Muscle layer of colon (tissue), 2 donors: ENCODE data around the gene CPSF7.
"Not testable (repeated sequence)": the region's sequence is repeated elsewhere in the genome, so short reads cannot be mapped to it uniquely, and the experiment has no call there.

Experiments used
- H3K27ac ChIP-seq: one replicate; pipeline ENCODE4 v1.7.0; 2013; ENCODE audit warnings: low read depth, mild to moderate bottlenecking, low read length, moderate library complexity
- H3K27me3 ChIP-seq, 2 donors: one replicate each; pipeline ENCODE4 v1.7.0; 2013; ENCODE audit warnings: low read length in 2 of 2, mild to moderate bottlenecking in 2 of 2; ENCODE audit not compliant: insufficient read depth in 2 of 2, control insufficient read depth in 1 of 2
- H3K36me3 ChIP-seq: one replicate; pipeline ENCODE4 v1.7.0; 2013; ENCODE audit warnings: mild to moderate bottlenecking, low read length; ENCODE audit not compliant: insufficient read depth
- H3K4me1 ChIP-seq: one replicate; pipeline ENCODE4 v1.7.0; 2013; ENCODE audit warnings: mild to moderate bottlenecking, low read length; ENCODE audit not compliant: insufficient read depth
- H3K4me3 ChIP-seq, 2 donors: one replicate each; pipeline ENCODE4 v1.7.0; 2013; ENCODE audit warnings: low read length in 2 of 2, low read depth in 1 of 2, mild to moderate bottlenecking in 1 of 2, moderate library complexity in 1 of 2
- H3K9ac ChIP-seq: one replicate; pipeline ENCODE4 v1.7.0; 2013; ENCODE audit warnings: low read length
- H3K9me3 ChIP-seq: one replicate; pipeline ENCODE4 v1.7.0; 2013; ENCODE audit warnings: mild to moderate bottlenecking, low read length
- donor health status: abdominal sarcoma.
- donor health status: Adenocarcinoma of cecum.

CPSF7 gene

DNA sequence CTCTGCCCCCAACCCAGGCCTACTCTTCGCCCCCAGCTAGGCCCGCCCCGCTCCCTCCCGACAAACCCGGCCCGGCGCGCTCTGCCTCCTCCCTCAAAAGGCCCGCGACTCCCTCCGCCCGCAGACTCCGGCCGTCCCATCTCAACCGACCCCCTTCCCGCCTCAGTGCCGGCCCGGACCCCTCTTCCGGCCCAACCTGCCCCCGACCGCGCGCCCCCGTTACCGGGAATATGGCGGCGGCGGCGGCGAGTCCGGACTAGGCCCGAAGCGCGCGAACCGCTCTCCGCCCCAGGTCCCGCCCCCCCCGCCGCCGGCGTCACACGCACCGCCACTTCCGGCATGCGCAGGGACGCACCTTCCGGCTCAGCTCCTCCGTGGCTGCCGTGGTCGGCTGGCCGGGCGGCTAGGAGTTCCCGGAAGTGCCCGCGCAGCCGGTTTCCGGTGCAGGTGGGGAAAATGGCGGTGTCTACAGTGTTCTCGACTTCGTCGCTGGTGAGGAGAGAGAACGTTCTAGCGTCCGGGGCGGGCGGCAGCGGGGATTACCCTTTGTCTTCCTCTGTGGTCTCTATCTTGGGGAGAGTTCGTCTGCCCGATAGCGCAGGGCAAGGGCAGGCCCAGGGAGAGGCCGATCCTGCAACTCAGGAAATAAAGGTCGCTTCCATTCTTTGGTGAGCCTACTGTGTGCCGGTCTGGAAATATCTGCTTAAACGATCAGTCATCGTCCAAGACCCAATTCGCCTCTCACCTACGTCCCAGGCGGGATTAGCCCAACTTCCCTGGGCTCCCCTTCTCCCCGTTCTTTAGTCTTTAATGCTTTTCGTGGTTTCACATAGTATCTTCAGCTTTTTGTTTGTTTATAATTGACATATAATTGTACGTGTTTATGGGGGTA, at the start of gene CPSF7, which contains the start of gene SDHAF2:
CPSF7 (minus strand) TSS at position 285 of the 892 bp plus-strand sequence. CDS start 740 bp downstream, outside the sequence.
SDHAF2 (plus strand) TSS at position 434 of the 892 bp plus-strand sequence; CDS start at position 457, 23 bp downstream.
- Histone ChIP-seq H3K36me3 (peaks cover 40% of the 10 kb centered on the region), H3K4me1 (peaks cover 36% of the 10 kb centered on the region), H3K9ac (peak within 1 kb of the TSS; percentile 94), H3K4me3 (peak within 1 kb of the TSS; percentile 39 to 95), H3K27ac (peak within 1 kb of the TSS; percentile 69), H3K9me3 (no peaks in the 10 kb centered on the region), H3K27me3 (no peaks in the 10 kb centered on the region)

GRCh38 chr11:61477727-61478148, 48.0 kb upstream of the CPSF7 start:
- H3K36me3 ChIP-seq, result no peaks in the 10 kb centered on the region
- H3K27me3 ChIP-seq, result no peaks in the 10 kb centered on the region
- no peak overlapping the region for H3K9ac ChIP-seq
- H3K27ac ChIP-seq, result no peak overlapping the region
- no peaks in the 10 kb centered on the region for H3K9me3 ChIP-seq
- H3K4me1 ChIP-seq, result peaks cover 19% of the 10 kb centered on the region
- H3K4me3 ChIP-seq, result no peak overlapping the region

- Histone ChIP-seq H3K9me3 (no peaks in the 10 kb centered on the region), H3K9ac (no peak overlapping the region), H3K27me3 (no peaks in the 10 kb centered on the region), H3K27ac (no peak overlapping the region), H3K4me1 (peaks cover 25% of the 10 kb centered on the region), H3K36me3 (no peaks in the 10 kb centered on the region), H3K4me3 (no peak overlapping the region)
Observed at GRCh38 chr11:61477126-61477525, 47.4 kb upstream of the CPSF7 start.

- H3K36me3 ChIP-seq, result no peaks in the 10 kb centered on the region
- no peak overlapping the region for H3K9ac ChIP-seq
- H3K27ac ChIP-seq, result no peak overlapping the region
- H3K4me3 ChIP-seq, result no peak overlapping the region
- H3K27me3 ChIP-seq, result no peaks in the 10 kb centered on the region
- peaks cover 28% of the 10 kb centered on the region for H3K4me1 ChIP-seq
- H3K9me3 ChIP-seq, result no peaks in the 10 kb centered on the region
Observed at GRCh38 chr11:61476371-61476770, 46.6 kb upstream of the CPSF7 start.

- no peak overlapping the region for H3K9ac ChIP-seq
- no peak overlapping the region for H3K27ac ChIP-seq
- H3K27me3 ChIP-seq, result no peaks in the 10 kb centered on the region
- H3K4me1 ChIP-seq, result peaks cover 28% of the 10 kb centered on the region
- no peaks in the 10 kb centered on the region for H3K9me3 ChIP-seq
- no peak overlapping the region for H3K4me3 ChIP-seq
- H3K36me3 ChIP-seq, result peaks cover 6% of the 10 kb centered on the region
Observed at GRCh38 chr11:61475433-61475832, 45.7 kb upstream of the CPSF7 start.

- peaks cover 28% of the 10 kb centered on the region for H3K4me1 ChIP-seq
Observed at GRCh38 chr11:61474013-61474643, 44.4 kb upstream of the CPSF7 start.

DNA sequence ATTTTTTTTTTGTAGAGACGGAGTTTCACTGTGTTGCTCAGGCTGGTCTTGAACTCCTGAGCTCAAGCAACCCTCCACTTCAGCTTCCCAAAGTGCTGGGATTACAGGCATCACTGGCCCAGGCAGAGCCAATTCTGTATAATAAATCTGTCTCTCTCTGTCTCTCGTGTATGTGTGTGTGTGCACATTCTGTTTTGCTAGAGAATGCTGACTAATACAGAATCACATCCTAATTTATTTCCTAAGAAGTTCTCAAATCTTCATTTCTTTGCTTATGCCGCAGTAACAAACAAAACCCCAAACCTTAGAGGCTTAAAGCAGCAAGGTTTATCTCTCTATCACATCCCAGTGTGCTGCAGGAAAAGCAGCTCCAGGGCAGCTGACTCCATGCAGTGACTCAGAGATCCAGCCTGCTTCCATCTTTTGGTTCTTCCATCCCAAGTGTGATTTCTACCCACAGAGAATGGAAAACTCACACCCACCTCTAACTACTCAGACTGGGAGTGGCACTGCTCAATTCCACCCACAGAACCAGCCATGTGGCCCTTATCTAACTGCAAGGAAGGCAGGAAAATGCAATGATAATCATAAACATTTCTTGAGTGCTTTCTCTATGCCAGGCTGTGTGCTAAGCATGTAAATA, 43.7 kb upstream of the CPSF7 start:
- Histone ChIP-seq H3K4me3 (no peak overlapping the region), H3K27me3 (no peaks in the 10 kb centered on the region), H3K27ac (peak overlapping the region; percentile 17), H3K9me3 (no peaks in the 10 kb centered on the region), H3K9ac (no peak overlapping the region), H3K36me3 (peaks cover 6% of the 10 kb centered on the region), H3K4me1 (peaks cover 28% of the 10 kb centered on the region)

More at GRCh38 chr11:61474013-61474643, 44.4 kb upstream of the CPSF7 start:
- H3K4me3 ChIP-seq, result no peak overlapping the region
- peak overlapping the region; percentile 17 for H3K27ac ChIP-seq
- H3K36me3 ChIP-seq, result peaks cover 6% of the 10 kb centered on the region
- H3K9ac ChIP-seq, result no peak overlapping the region
- H3K9me3 ChIP-seq, result no peaks in the 10 kb centered on the region
- no peaks in the 10 kb centered on the region for H3K27me3 ChIP-seq

- Histone ChIP-seq H3K4me1 (peaks cover 26% of the 10 kb centered on the region), H3K9ac (no peak overlapping the region), H3K4me3 (no peak overlapping the region)
Observed at GRCh38 chr11:61472868-61473267, 43.1 kb upstream of the CPSF7 start.

GRCh38 chr11:61472282-61472681, 42.5 kb upstream of the CPSF7 start:
- Histone ChIP-seq H3K9me3 (no peaks in the 10 kb centered on the region), H3K4me1 (peaks cover 20% of the 10 kb centered on the region), H3K27me3 (no peaks in the 10 kb centered on the region), H3K9ac (no peak overlapping the region), H3K36me3 (peaks cover 6% of the 10 kb centered on the region), H3K27ac (peak overlapping the region; percentile 13), H3K4me3 (no peak overlapping the region)

More at GRCh38 chr11:61472868-61473267, 43.1 kb upstream of the CPSF7 start:
- no peaks in the 10 kb centered on the region for H3K27me3 ChIP-seq
- H3K36me3 ChIP-seq, result peaks cover 6% of the 10 kb centered on the region
- H3K27ac ChIP-seq, result peak overlapping the region; percentile 13
- no peaks in the 10 kb centered on the region for H3K9me3 ChIP-seq

- Histone ChIP-seq H3K36me3 (peaks cover 6% of the 10 kb centered on the region), H3K9me3 (no peaks in the 10 kb centered on the region), H3K9ac (no peak overlapping the region), H3K27me3 (no peaks in the 10 kb centered on the region), H3K4me1 (peaks cover 11% of the 10 kb centered on the region), H3K27ac (no peak overlapping the region), H3K4me3 (no peak overlapping the region)
Observed at GRCh38 chr11:61468002-61468401, 38.2 kb upstream of the CPSF7 start.

DNA sequence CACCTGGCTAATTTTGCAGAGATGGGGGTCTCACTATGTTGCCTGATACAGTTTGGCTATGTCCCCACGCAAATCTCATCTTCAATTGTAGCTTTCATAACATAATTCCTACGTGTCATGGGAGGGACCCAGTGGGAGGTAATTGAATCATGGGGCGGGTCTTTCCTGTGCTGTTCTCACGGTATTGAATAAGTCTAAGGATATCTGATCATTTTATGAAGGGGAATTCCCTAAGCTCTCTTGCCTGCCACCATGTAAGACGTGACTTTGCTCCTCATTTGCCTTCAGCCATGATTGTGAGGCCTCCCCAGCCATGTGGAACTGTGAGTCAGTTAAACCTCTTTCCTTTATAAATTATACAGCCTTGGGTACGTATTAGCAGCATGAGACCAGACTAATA, 37.8 kb upstream of the CPSF7 start:
- not testable (repeated sequence) for H3K36me3 ChIP-seq

More for the DNA sequence above, 37.8 kb upstream of the CPSF7 start:
- not testable (repeated sequence) for H3K4me3 ChIP-seq, H3K27ac ChIP-seq, H3K27me3 ChIP-seq, H3K9me3 ChIP-seq, H3K4me1 ChIP-seq, H3K9ac ChIP-seq
